NK-92 (cell line): Measurements from ENCODE around the gene BICD2.

Experiments
- DNase-seq: peaks from one replicate; lab custom pipeline; 2025; ENCODE audit not compliant: unreplicated experiment; lab: John Stamatoyannopoulos, UW

The BICD2 gene

GRCh38 chr9:92671323-92671722 is 93.3 kb downstream of the BICD2 start:
- DNase-seq, result no peak

GRCh38 chr9:92669890-92670708 is 94.5 kb downstream of the BICD2 start, which contains the start of gene IPPK:
Gene IPPK, minus strand, starts transcription at chr9:92670131. Its CDS starts 143 bp downstream, at chr9:92669988.
- DNase-seq, result peak; percentile 83

- no peak for DNase-seq
Measured at GRCh38 chr9:92669527-92669889, 95.1 kb downstream of the BICD2 start.

- no peak for DNase-seq
Measured at GRCh38 chr9:92668746-92669526, 95.7 kb downstream of the BICD2 start.

- no peak for DNase-seq
Measured at GRCh38 chr9:92666912-92667532, 97.6 kb downstream of the BICD2 start.

GRCh38 chr9:92666236-92666635 is 98.4 kb downstream of the BICD2 start:
- DNase-seq, result no peak

GRCh38 chr9:92665836-92666235 is 98.8 kb downstream of the BICD2 start:
- DNase-seq, result no peak

- DNase-seq, result no peak
Measured at GRCh38 chr9:92664394-92665152, 100.1 kb downstream of the BICD2 start.

- no peak for DNase-seq
Measured at GRCh38 chr9:92663951-92664350, 100.7 kb downstream of the BICD2 start.

- no peak for DNase-seq
Measured at GRCh38 chr9:92663126-92663525, 101.5 kb downstream of the BICD2 start.

- DNase-seq, result no peak
Measured at GRCh38 chr9:92661743-92662142, 102.9 kb downstream of the BICD2 start.
